22Rv1 (cell line): ENCODE results near the gene NRIP1.

Experiments
- H3K27ac ChIP-seq: fragments of 450-650 bp; 2 replicates; pipeline ENCODE4 v1.5.1; 2017
- ZFX ChIP-seq: fragments of 450-650 bp; IDR thresholded peaks from 2 replicates; pipeline ENCODE4 v1.6.1; 2017; ENCODE audit warnings: antibody characterized with exemption, borderline replicate concordance
- TF ChIP-seq, protein P1 (sequence below): fragments of 450-650 bp; IDR thresholded peaks from 2 replicates; pipeline ENCODE4 v1.5.1; 2017; ENCODE audit warnings: mild to moderate bottlenecking

The NRIP1 gene

DNA sequence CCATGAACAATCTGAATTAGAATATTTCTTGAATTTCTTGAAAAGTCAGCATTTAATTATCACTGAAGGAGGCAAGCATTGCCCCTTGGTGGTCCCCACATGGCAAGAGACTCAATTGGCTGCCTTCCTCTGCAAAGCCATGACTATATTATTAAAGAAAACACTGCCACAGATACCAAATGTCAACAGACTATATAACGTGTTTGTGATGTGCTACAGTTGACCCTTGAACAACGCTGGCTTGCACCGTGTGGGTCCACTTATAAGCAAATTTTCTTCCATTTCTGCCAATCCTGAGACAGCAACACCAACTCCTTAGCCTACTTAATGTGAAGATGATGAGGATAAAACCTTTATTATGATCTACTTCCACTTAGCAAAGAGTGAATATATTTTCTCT, 66.5 kb downstream of the NRIP1 start:
- TF ChIP-seq ZFX, result no peak
- TF ChIP-seq, protein P1, sequence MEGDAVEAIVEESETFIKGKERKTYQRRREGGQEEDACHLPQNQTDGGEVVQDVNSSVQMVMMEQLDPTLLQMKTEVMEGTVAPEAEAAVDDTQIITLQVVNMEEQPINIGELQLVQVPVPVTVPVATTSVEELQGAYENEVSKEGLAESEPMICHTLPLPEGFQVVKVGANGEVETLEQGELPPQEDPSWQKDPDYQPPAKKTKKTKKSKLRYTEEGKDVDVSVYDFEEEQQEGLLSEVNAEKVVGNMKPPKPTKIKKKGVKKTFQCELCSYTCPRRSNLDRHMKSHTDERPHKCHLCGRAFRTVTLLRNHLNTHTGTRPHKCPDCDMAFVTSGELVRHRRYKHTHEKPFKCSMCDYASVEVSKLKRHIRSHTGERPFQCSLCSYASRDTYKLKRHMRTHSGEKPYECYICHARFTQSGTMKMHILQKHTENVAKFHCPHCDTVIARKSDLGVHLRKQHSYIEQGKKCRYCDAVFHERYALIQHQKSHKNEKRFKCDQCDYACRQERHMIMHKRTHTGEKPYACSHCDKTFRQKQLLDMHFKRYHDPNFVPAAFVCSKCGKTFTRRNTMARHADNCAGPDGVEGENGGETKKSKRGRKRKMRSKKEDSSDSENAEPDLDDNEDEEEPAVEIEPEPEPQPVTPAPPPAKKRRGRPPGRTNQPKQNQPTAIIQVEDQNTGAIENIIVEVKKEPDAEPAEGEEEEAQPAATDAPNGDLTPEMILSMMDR, result no peak
- no peak overlapping the region for H3K27ac ChIP-seq

DNA sequence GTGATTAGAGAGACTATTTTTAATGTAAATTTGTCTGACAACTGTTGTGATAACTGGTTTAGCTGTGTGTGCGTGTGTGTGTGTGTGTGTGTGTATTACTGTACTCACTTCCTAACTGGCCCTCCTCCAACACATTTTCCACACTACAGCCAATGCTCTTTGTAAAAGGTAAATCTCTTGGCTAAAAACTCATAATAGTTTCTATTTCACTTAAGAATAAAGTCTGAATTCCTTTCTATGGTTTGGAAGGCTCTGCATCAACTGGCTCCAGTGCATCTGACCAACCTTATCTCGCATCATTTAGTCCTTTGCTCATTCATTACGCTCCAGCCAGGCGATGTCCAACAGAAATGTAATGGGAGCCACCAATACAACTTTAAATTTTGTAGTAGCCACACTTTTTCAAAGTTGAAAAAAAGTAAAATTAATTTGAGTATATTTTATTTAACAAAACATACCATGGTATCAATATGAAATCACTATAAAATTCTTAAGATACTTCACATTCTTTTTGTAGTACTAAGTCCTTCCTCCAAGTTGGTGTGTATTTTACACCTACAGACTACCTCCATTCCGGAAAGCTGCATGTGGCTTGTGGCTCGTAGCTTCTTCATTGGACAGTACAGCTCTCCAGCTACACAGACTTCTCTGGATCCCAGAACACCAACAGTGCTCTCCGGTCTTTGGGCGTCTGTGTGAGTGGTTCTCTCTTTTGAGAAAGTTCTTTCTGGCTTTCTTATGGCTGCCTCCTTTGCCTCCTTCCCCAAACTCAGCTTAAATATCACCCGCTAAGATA, 68.9 kb downstream of the NRIP1 start:
- TF ChIP-seq, protein P1, result no peak
- TF ChIP-seq ZFX, result no peak
- no peak overlapping the region for H3K27ac ChIP-seq

DNA sequence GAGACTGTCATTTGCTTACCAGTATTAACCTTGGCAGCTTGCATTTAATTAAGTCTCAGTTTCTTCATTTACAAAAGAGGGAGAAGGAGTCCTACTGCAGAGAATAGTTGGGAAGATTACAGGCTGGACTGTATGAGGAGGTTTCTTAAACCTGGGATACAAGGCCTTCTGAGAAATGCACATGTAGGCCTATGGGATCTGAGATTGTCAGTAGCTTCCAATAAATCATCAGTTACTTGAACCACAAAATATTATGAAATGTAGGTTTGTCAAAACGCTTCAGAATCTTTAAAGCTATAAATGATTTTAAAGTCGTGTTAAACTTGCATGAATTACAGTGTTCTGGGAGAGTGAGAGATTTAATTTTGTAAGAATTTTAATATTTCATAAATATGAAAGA, 69.6 kb downstream of the NRIP1 start:
- TF ChIP-seq, protein P1, result no peak
- no peak for TF ChIP-seq ZFX
- H3K27ac ChIP-seq, result no peak overlapping the region

DNA sequence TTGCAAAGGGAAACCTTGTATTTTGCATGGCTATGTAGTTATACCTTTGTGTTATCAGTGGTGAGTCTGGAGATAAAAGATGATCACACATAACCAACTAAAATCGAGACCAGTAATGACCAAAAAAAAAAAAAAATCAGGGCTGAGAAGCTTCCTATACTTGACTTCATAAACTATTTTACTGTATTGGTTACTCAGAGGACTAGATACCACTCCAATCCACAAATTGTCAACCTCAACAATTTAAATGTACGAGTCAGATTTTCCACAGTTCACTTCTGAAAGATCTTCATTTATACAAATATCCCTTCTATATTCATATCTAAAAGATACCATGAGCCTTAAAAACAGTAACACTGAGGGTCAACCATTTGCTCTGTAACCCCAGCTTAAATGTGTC, 71.7 kb downstream of the NRIP1 start:
- no peak overlapping the region for H3K27ac ChIP-seq
- no peak for TF ChIP-seq ZFX
- TF ChIP-seq, protein P1, result no peak

DNA sequence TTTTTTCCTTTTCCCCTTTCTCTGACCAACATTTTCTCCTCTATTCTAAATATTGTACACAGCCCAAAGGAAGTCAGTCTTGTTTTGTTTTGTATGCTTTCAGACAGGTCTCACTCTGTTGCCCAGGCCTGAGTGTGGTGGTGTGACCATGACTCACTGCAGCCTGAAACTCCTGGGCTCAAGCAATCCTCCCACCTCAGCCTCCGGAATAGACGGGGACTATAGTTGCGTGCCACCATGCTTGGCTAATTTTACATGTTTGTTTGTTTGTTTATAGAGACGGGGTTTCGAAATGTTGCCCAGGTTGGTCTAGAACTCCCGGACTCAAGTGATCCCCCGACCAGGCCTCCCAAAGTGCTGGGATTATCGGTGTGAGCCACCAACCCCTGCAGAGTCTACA, 72.8 kb downstream of the NRIP1 start:
- TF ChIP-seq, protein P1, result no peak
- TF ChIP-seq ZFX, result no peak
- no peak overlapping the region for H3K27ac ChIP-seq

DNA sequence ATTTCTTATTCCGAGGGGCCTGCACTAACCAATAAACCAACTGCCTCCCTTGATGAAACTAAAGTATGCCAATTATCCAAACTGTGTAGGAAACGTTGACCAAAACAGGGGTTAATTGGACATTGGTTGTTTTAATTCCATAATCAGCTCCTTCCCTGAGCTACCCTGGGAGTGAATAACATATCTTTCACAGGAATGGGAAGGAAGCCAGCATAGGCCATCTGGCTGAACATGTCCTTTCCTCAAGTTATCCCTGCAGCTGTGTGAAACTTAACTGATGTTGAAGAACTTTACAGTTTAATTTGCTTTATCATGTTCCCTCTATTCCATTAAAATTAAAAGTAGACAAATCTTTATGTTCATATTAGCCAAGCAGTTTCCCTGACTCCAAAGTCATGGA, 75.4 kb downstream of the NRIP1 start:
- no peak overlapping the region for H3K27ac ChIP-seq
- TF ChIP-seq, protein P1, result no peak
- no peak for TF ChIP-seq ZFX

DNA sequence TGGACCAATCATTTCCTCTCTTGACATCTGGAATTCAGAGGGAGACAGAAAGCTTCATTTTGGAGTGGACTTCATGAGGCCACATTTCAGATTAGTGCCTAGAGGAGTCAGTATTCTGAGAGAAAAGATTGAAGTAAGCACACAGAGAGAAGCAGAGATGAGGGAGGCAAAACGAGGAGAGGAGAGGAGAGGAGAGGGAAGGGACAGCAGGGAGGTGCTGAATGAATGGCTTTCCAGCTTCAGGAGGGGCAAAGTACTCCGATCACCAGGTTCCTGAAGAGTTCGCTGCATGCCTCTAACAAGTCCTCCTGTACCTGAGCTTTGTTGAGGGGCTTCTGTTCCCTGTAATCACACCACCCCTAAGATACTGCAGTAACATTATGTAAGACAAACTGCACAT, 76.0 kb downstream of the NRIP1 start:
- no peak overlapping the region for H3K27ac ChIP-seq
- TF ChIP-seq, protein P1, result no peak
- no peak for TF ChIP-seq ZFX
